Transverse colon (tissue), 4 donors: ENCODE measurements around the gene SYNE2. TPM values are rescaled to one million over a fixed set of nuclear protein-coding genes. Genes with fewer than 3 reads are reported as not detected.

Source experiments
- DNase-seq: peaks from one replicate; pipeline ENCODE4 v3.0.0-alpha.2; 2019
- H3K27ac ChIP-seq, 4 donors: fragments of 200-600 bp; sonication (generic); 2 replicates each; pipeline ENCODE4 v1.5.1; 2016 to 2018; ENCODE audit warnings: inconsistent platforms in 4 of 4
- H3K27me3 ChIP-seq: fragments of 200-600 bp; sonication (generic); 2 replicates; pipeline ENCODE4 v1.5.1; 2017; ENCODE audit warnings: inconsistent platforms
- H3K36me3 ChIP-seq, 4 donors: fragments of 200-600 bp; sonication (generic); 2 replicates each; pipeline ENCODE4 v1.5.1; 2017 to 2019; ENCODE audit warnings: inconsistent platforms in 4 of 4
- H3K4me1 ChIP-seq, 4 donors: fragments of 200-600 bp; sonication (generic); 2 replicates each; pipeline ENCODE4 v1.5.1; 2017 to 2020; ENCODE audit warnings: inconsistent platforms in 4 of 4
- H3K4me3 ChIP-seq, 4 donors: fragments of 200-600 bp; sonication (generic); 1 replicate in 1 of 4; 2 replicates in 3 of 4; pipeline versions ENCODE4 v1.5.1 to v1.6.1; 2017 to 2019; ENCODE audit warnings: inconsistent platforms in 4 of 4
- H3K9me3 ChIP-seq, 2 donors: fragments of 200-600 bp; sonication (generic); 2 replicates each; pipeline ENCODE4 v1.5.1; 2017 to 2019; ENCODE audit warnings: inconsistent platforms in 2 of 2
- CTCF ChIP-seq, 5 experiments: fragments of 200-600 bp in 3 of 5; fragments of 450-650 bp in 2 of 5; sonication (generic) in 3 of 5; IDR thresholded peaks; 1 replicate in 2 of 5; 2 replicates in 3 of 5; pipeline ENCODE4 v1.5.1; 2016 to 2017; ENCODE audit warnings: antibody characterized with exemption in 5 of 5, inconsistent platforms in 3 of 5, mild to moderate bottlenecking in 2 of 5, moderate library complexity in 1 of 5
- EP300 ChIP-seq: sonication (generic); formaldehyde crosslinking; IDR thresholded peaks from one replicate; pipeline ENCODE4 v1.6.1; 2017; ENCODE audit warnings: antibody characterized with exemption, low read depth
- POLR2A ChIP-seq: fragments of 450-650 bp; IDR thresholded peaks from one replicate; pipeline ENCODE4 v1.6.1; 2016; ENCODE audit warnings: antibody characterized with exemption, mild to moderate bottlenecking, moderate library complexity
- POLR2AphosphoS5 ChIP-seq, 3 donors: sonication (generic); formaldehyde crosslinking; IDR thresholded peaks; one replicate each; pipeline ENCODE4 v1.6.1; 2016; ENCODE audit warnings: antibody characterized with exemption in 3 of 3
- WGBS, 2 donors: methylation state at CpG; one replicate each; pipeline ENCODE4 v1.1.5; 2018; ENCODE audit warnings: low coverage in 1 of 2; 5-methylcytosine and 5-hydroxymethylcytosine counted together
- in situ Hi-C, 4 donors: fragments of 200-750 bp; cut with MboI; loops; one replicate each; pipeline versions ENCODE4 v1.15.0 to v1.15.1; 2017; ENCODE audit warnings: low sequenced_read_pairs in 3 of 4, low pct_ligation_motif_present in 1 of 4, low pct_unique_long_range_greater_than_20kb in 1 of 4
- intact Hi-C: fragments of 100-400 bp; cut with DNase I; formaldehyde crosslinking; loops from one replicate; pipeline ENCODE4 v1.15.1; 2023; ENCODE audit warnings: low total_unique reads
- total RNA-seq, 4 donors: library from RNA; depleted of rRNA; stranded (reverse); fragments of >200 nt; gene quantifications; one replicate each; pipeline ENCODE4 v1.1.0, GENCODE V29; 2016

The SYNE2 gene
- total RNA-seq, 4 donors from 2014 or later = 242 to 491 (median 304) TPM

DNA sequence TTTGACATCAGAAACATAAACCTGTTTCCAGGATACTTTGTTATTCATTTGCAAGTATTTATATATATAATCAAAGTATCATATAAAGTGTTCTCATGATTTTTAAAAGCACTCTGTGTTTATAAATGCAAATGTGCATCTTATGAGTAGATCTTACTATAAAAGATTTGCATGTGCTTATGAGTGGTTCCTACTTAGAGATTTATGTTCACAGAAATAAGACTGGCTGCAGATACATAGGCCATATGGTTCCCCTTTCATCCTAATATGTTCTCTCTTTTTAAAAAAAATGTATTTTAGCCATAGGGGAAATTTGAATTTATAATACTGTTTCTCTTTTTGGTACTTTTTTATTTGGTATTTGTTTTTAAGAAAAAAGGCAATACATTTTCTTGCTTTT, 267.2 kb downstream of the SYNE2 start:
- no peak overlapping the region for H3K4me3 ChIP-seq
- in situ Hi-C loops (no loop called here), intact Hi-C loops (no loop called here)
- H3K27me3 ChIP-seq = no peaks in the 10 kb centered on the region
- no peak for DNase-seq
- no peaks in the 10 kb centered on the region for H3K9me3 ChIP-seq
- no peak for TF ChIP-seq CTCF (IDR thresholded peaks at IDR 0.05)
- TF ChIP-seq POLR2A = no peak
- no peak for TF ChIP-seq POLR2AphosphoS5 (IDR thresholded peaks at IDR 0.05)
- TF ChIP-seq EP300 = no peak
- H3K36me3 ChIP-seq = peaks cover 0 to 43% (median 20%) of the 10 kb centered on the region in 4 donors
- no peak overlapping the region for H3K27ac ChIP-seq
- H3K4me1 ChIP-seq = no peaks in the 10 kb centered on the region

DNA sequence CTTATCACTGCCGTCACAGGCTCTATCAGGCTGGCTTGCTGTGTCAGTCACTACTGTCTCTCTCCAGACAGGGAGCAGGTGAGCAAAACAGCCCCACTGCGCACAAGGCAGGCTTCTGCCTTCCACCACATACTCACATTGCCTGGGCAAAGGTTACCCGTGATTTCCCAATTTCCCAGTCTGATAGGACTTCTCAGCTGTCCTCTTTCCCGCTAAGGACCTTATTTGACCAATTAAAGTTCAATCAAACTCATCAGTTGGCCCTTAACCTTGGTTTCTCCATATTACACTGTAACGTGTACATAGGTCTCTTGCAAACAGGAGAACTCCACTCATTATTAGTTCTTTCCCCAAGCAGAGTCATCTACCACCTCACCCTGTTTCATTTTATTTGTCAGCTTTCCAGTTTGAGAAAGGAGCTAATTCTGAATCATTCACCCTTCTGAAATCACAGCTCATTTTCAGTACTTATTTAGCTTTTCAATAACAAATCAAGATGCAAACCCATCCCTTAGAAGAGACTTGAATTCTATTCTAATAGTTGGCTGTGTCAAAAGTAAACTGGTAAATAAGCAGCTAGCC, 270.5 kb downstream of the SYNE2 start:
- H3K27me3 ChIP-seq = no peaks in the 10 kb centered on the region
- no peaks in the 10 kb centered on the region for H3K9me3 ChIP-seq
- H3K27ac ChIP-seq = no peak overlapping the region
- peaks cover 0 to 72% (median 33%) of the 10 kb centered on the region in 4 donors for H3K36me3 ChIP-seq
- no peak for DNase-seq
- TF ChIP-seq CTCF (IDR thresholded peaks at IDR 0.05) (no peak), EP300 (no peak), POLR2AphosphoS5 (IDR thresholded peaks at IDR 0.05) (no peak), POLR2A (no peak)
- WGBS, 2 donors = 89 to 90% methylated on average over 3 to 5 of the region's 5 CpGs
- intact Hi-C loops = loop anchor here (1.0 kb wide), 1 partner anchor 42 kb away; no protein-coding TSS in a partner anchor
- no peak overlapping the region for H3K4me3 ChIP-seq
- H3K4me1 ChIP-seq = no peaks in the 10 kb centered on the region
- in situ Hi-C loops = no loop called here

DNA sequence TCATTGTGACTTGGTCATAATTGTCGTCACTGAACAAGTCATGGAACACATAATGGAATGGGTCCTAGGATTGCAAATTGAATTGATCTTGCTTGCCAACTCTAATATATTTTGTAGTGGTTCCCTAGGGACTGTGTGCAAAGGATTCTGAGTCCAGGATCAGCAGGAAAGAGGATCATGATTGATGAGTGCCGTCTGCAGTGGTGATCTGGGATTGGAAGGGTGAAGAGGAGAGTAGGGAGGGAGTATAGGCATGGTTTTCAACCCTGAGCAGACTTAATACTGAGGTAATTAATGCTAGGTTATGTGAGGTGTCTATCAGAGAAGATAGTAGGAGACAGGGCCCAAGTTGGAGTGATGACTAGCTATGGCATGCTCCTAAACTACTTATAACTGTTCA, 272.5 kb downstream of the SYNE2 start:
- peaks cover 0 to 85% (median 35%) of the 10 kb centered on the region in 4 donors for H3K36me3 ChIP-seq

DNA sequence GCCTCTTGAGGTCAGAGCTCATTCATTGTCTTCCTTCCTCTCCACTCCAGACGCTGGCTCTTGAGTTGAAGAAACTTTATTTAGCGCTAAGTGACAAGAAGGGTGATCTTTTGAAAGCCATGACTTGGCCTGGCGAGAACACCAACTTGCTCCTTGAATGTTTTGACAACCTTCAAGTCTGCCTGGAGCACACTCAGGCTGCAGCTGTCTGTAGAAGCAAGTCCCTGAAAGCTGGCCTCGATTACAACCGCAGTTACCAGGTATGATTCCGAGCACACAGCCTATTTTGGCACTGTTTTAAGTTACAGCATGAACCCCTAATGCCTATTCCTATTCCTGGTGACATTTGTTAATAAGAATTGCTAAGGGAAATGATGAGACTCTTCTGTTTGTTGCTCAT, 273.7 kb downstream of the SYNE2 start:
- Histone ChIP-seq H3K4me1 (no peaks in the 10 kb centered on the region), H3K9me3 (no peaks in the 10 kb centered on the region), H3K4me3 (no peak overlapping the region), H3K27ac (no peak overlapping the region), H3K27me3 (no peaks in the 10 kb centered on the region), H3K36me3 (peaks cover 0 to 82% (median 37%) of the 10 kb centered on the region in 4 donors)
- intact Hi-C loops (no loop called here), in situ Hi-C loops (no loop called here)
- DNase-seq = no peak
- 88 to 94% methylated on average over 3 to 6 of the region's 6 CpGs for WGBS, 2 donors
- no peak for TF ChIP-seq EP300
- TF ChIP-seq POLR2AphosphoS5 (IDR thresholded peaks at IDR 0.05) = no peak
- no peak for TF ChIP-seq POLR2A
- no peak for TF ChIP-seq CTCF (IDR thresholded peaks at IDR 0.05)

More for the DNA sequence above, 272.5 kb downstream of the SYNE2 start:
- no peak overlapping the region for H3K4me3 ChIP-seq
- no peak for DNase-seq
- intact Hi-C loops = no loop called here
- H3K27me3 ChIP-seq = no peaks in the 10 kb centered on the region
- no peak for TF ChIP-seq POLR2A
- TF ChIP-seq CTCF (IDR thresholded peaks at IDR 0.05) = no peak
- no peak for TF ChIP-seq EP300
- TF ChIP-seq POLR2AphosphoS5 (IDR thresholded peaks at IDR 0.05) = no peak
- H3K4me1 ChIP-seq = no peaks in the 10 kb centered on the region
- WGBS, 2 donors = 94 to 96% methylated on average over 2 of the region's 2 CpGs
- in situ Hi-C loops = no loop called here
- H3K9me3 ChIP-seq = no peaks in the 10 kb centered on the region
- H3K27ac ChIP-seq = no peak overlapping the region
